Neural cell (in vitro differentiated cells): Measurements from ENCODE around the gene BCO2. TPM values are rescaled to one million over a fixed set of nuclear protein-coding genes. Genes with fewer than 3 reads are reported as not detected.

Experiments used
- H2AFZ ChIP-seq: fragments of 200-600, 300-800 bp; sonication (generic), shearing (Covaris generic); 2 replicates; pipeline ENCODE4 v1.6.0; 2014; ENCODE audit warnings: low read depth, mild to moderate bottlenecking, antibody characterized with exemption, low read length, moderate library complexity
- H3F3A ChIP-seq: fragments of 200-600 bp; shearing (Covaris generic); 2 replicates; pipeline ENCODE4 v1.6.1; 2016; ENCODE audit warnings: mild to moderate bottlenecking, moderate library complexity, mixed read lengths, antibody characterized with exemption, low read length; ENCODE audit not compliant: insufficient read depth, poor library complexity, severe bottlenecking
- H3K27ac ChIP-seq: fragments of 200-600, 300-800 bp; sonication (generic), shearing (Covaris generic); 2 replicates; pipeline ENCODE4 v1.5.1; 2014; ENCODE audit warnings: mild to moderate bottlenecking, low read length, moderate library complexity
- H3K27me3 ChIP-seq: fragments of 300-800, 200-600 bp; sonication (generic), shearing (Covaris generic); 2 replicates; pipeline ENCODE4 v1.6.0; 2014; ENCODE audit warnings: mild to moderate bottlenecking, low read depth, low read length, moderate library complexity; ENCODE audit not compliant: insufficient read depth
- H3K36me3 ChIP-seq: fragments of 300-800, 200-600 bp; sonication (generic), shearing (Covaris generic); 2 replicates; pipeline ENCODE4 v1.5.1; 2014; ENCODE audit warnings: mild to moderate bottlenecking, antibody characterized with exemption, low read length, moderate library complexity; ENCODE audit not compliant: insufficient read depth
- H3K4me2 ChIP-seq: fragments of 300-800, 200-600 bp; sonication (generic), shearing (Covaris generic); 2 replicates; pipeline ENCODE4 v1.6.0; 2014; ENCODE audit warnings: mild to moderate bottlenecking, low read length
- H3K4me3 ChIP-seq: fragments of 300-800, 200-600 bp; sonication (generic), shearing (Covaris generic); 2 replicates; pipeline ENCODE4 v1.5.1; 2014; ENCODE audit warnings: mild to moderate bottlenecking, low read length, moderate library complexity
- H3K79me2 ChIP-seq: fragments of 200-600 bp; shearing (Covaris generic); replicated peaks from 2 replicates; pipeline ENCODE4 v1.6.0; 2014; ENCODE audit warnings: mild to moderate bottlenecking, low read length, moderate library complexity; ENCODE audit not compliant: insufficient read depth
- H3K9ac ChIP-seq: fragments of 300-800, 200-600 bp; sonication (generic), shearing (Covaris generic); 2 replicates; pipeline ENCODE4 v1.6.1; 2016; ENCODE audit warnings: mild to moderate bottlenecking, low read length, mixed read lengths
- H3K9me2 ChIP-seq: fragments of 200-600 bp; shearing (Covaris generic); 2 replicates; pipeline ENCODE4 v1.6.1; 2016; ENCODE audit warnings: mild to moderate bottlenecking, low read length, mixed read lengths; ENCODE audit not compliant: insufficient read depth
- H3K9me3 ChIP-seq: fragments of 200-600, 300-800 bp; sonication (generic), shearing (Covaris generic); 2 replicates; pipeline ENCODE4 v1.6.1; 2016; ENCODE audit warnings: mild to moderate bottlenecking, mixed run types, low read length, moderate library complexity, mixed read lengths
- H4K20me1 ChIP-seq: fragments of 200-600 bp; shearing (Covaris generic); 2 replicates; pipeline ENCODE4 v1.6.1; 2016; ENCODE audit warnings: mild to moderate bottlenecking, mixed run types; ENCODE audit not compliant: insufficient read depth
- CTCF ChIP-seq: fragments of 450-650 bp; IDR thresholded peaks from 2 replicates; pipeline ENCODE4 v1.5.1; 2014; ENCODE audit warnings: antibody characterized with exemption, mild to moderate bottlenecking, moderate library complexity; ENCODE audit not compliant: poor library complexity, severe bottlenecking
- EP300 ChIP-seq: fragments of 450-650 bp; conservative IDR thresholded peaks from 2 replicates; pipeline ENCODE4 v1.6.1; 2014; ENCODE audit warnings: antibody characterized with exemption, mild to moderate bottlenecking, moderate library complexity; ENCODE audit not compliant: poor library complexity, severe bottlenecking
- EZH2 ChIP-seq: fragments of 200-600, 300-800 bp; shearing (Covaris generic), sonication (generic); IDR thresholded peaks from 2 replicates; pipeline ENCODE4 v1.6.1; 2014; ENCODE audit warnings: antibody characterized with exemption, low read length, borderline replicate concordance, mild to moderate bottlenecking; ENCODE audit not compliant: insufficient read depth, poor library complexity, severe bottlenecking
- MXI1 ChIP-seq: fragments of 450-650 bp; conservative IDR thresholded peaks from 2 replicates; pipeline ENCODE4 v1.6.1; 2014; ENCODE audit warnings: antibody characterized with exemption, mild to moderate bottlenecking; ENCODE audit not compliant: poor library complexity, severe bottlenecking
- POLR2AphosphoS5 ChIP-seq: IDR thresholded peaks from 2 replicates; pipeline ENCODE4 v1.6.1; 2012
- RAD21 ChIP-seq: fragments of 450-650 bp; conservative IDR thresholded peaks from 2 replicates; pipeline ENCODE4 v1.6.1; 2014; ENCODE audit warnings: antibody characterized with exemption, mild to moderate bottlenecking, moderate library complexity
- REST ChIP-seq: IDR thresholded peaks from 2 replicates; pipeline ENCODE4 v1.6.1; 2012; ENCODE audit warnings: borderline replicate concordance
- SMC3 ChIP-seq: fragments of 450-650 bp; conservative IDR thresholded peaks from 2 replicates; pipeline ENCODE4 v1.6.1; 2014; ENCODE audit warnings: antibody characterized with exemption, mild to moderate bottlenecking, moderate library complexity; ENCODE audit not compliant: poor library complexity
- TAF1 ChIP-seq: IDR thresholded peaks from 2 replicates; pipeline ENCODE4 v1.6.1; 2012; ENCODE audit warnings: low read depth
- polyA plus RNA-seq: library from polyadenylated mRNA; depleted of rRNA; stranded (reverse); fragments of >200 nt; gene quantifications from 2 replicates; pipeline ENCODE4 v1.2.3, GENCODE V29; 2014

BCO2 gene
- polyA plus RNA-seq, 1 donor from 2014 or later: 7.4 TPM

GRCh38 chr11:112159098-112160065 is 15.9 kb upstream of the BCO2 start:
- Histone ChIP-seq H4K20me1 (no peaks in the 10 kb centered on the region), H3K4me2 (no peak overlapping the region), H3K4me3 (no peak overlapping the region), H3K9me3 (no peaks in the 10 kb centered on the region), H2AFZ (no peak overlapping the region), H3K9me2 (no peaks in the 10 kb centered on the region), H3K79me2 (no peaks in the 10 kb centered on the region), H3K27me3 (no peaks in the 10 kb centered on the region), H3K36me3 (no peaks in the 10 kb centered on the region), H3F3A (no peaks in the 10 kb centered on the region), H3K9ac (no peak overlapping the region), H3K27ac (no peak overlapping the region)
- no peak for TF ChIP-seq TAF1
- no peak for TF ChIP-seq MXI1
- TF ChIP-seq EZH2: no peak
- TF ChIP-seq RAD21: no peak
- TF ChIP-seq EP300: no peak
- TF ChIP-seq REST: no peak
- TF ChIP-seq POLR2AphosphoS5: no peak
- TF ChIP-seq CTCF: no peak
- no peak for TF ChIP-seq SMC3

GRCh38 chr11:112160091-112160848 is 15.0 kb upstream of the BCO2 start:
- Histone ChIP-seq H2AFZ (no peak overlapping the region), H3K4me2 (no peak overlapping the region), H3F3A (no peaks in the 10 kb centered on the region), H3K9ac (no peak overlapping the region), H3K4me3 (no peak overlapping the region), H3K9me2 (no peaks in the 10 kb centered on the region), H3K36me3 (no peaks in the 10 kb centered on the region), H3K27me3 (no peaks in the 10 kb centered on the region), H3K27ac (no peak overlapping the region), H3K79me2 (no peaks in the 10 kb centered on the region), H4K20me1 (no peaks in the 10 kb centered on the region), H3K9me3 (no peaks in the 10 kb centered on the region)
- TF ChIP-seq POLR2AphosphoS5: no peak
- TF ChIP-seq EZH2: no peak
- TF ChIP-seq TAF1: no peak
- no peak for TF ChIP-seq CTCF
- TF ChIP-seq MXI1: no peak
- no peak for TF ChIP-seq SMC3
